ENCODE results near the gene TBC1D28.
"Not testable (repeated sequence)": the region's sequence is repeated elsewhere in the genome, so short reads cannot be mapped to it uniquely, and the experiment has no call there.

TBC1D28 gene

GRCh38 chr17:18613016-18613415 is 31.2 kb downstream of the TBC1D28 start:
- DNase-seq, result not testable (repeated sequence)

GRCh38 chr17:18593138-18593537 is 51.1 kb downstream of the TBC1D28 start:
- DNase-seq, result not testable (repeated sequence)
